ENCODE measurements around the gene ABCG2. TPM values are rescaled to one million over a fixed set of nuclear protein-coding genes. Genes with fewer than 3 reads are reported as not detected.
"Not testable (repeated sequence)": the region's sequence is repeated elsewhere in the genome, so short reads cannot be mapped to it uniquely, and the experiment has no call there.

The ABCG2 gene
- total RNA-seq, 2 experiments from 2014 or later = 0.25 to 0.54 TPM

DNA sequence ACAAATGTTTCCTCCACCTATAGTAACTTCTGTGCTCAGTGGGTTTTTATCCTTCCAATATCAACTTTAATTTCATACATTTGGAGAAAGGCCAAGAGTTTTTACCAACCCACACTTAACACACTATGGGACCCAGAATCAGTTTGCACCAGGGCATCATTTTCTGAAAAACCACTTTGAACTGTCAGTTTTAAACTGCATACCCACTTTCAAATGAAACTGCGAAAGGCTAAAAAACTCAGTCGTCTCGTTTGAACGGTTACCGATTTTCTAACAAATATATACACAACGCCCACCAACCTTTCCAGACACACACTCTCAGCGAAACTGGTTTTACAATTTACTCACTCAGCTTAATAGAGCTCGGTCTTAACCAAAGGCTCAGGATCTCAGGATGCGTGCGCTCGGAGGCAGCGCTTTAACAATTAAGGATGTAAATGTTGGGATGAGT, 376 bp downstream of the ABCG2 start:
- Mint-ChIP-seq H3K27ac (peak overlapping the region; percentile 60), H3K4me1 (ENCODE audit: low read depth) (peaks cover 13% of the 10 kb centered on the region), H3K9me3 (no peaks in the 10 kb centered on the region), H3K36me3 (ENCODE audit: low read depth) (no peaks in the 10 kb centered on the region), H3K27me3 (peaks cover 20% of the 10 kb centered on the region), H3K4me3 (peak overlapping the region; percentile 70)
- TF ChIP-seq CTCF (IDR thresholded peaks at IDR 0.05) = no peak
- ChIA-PET CTCF (interaction anchor here (1.0 kb wide), 1 partner anchor 125 kb away, joined by 3 read pairs; no protein-coding TSS in a partner anchor), POLR2A (interaction anchor here (0.9 kb wide), 1 partner anchor 10 kb away, joined by 4 read pairs; no protein-coding TSS in a partner anchor)
- ATAC-seq = peak; percentile 73
- no peak for DNase-seq
- intact Hi-C loops (cut with micrococcal nuclease) = no loop called here

DNA sequence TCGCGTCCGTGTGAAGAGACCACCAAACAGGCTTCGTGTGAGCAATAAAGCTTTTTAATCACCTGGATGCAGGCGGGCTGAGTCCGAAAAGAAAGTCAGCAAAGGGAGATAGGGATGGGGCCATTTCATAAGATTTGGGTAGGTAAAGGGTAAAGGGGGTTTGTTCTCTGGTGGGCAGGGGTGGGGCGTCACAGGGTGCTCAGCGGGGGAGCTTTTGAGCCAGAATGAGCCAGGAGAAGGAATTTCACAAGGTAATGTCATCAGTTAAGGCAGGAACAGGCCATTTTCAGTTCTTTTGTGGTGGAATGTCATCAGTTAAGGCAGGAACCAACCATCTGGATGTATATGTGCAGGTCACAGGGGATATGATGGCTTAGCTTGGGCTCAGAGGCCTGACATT, 6.1 kb downstream of the ABCG2 start:
- DNase-seq; POLR2A ChIA-PET; H3K4me1 Mint-ChIP-seq (ENCODE audit: low read depth); ATAC-seq; intact Hi-C loops (cut with micrococcal nuclease); CTCF ChIA-PET; H3K36me3 Mint-ChIP-seq (ENCODE audit: low read depth); H3K4me3 Mint-ChIP-seq; H3K27ac Mint-ChIP-seq; H3K9me3 Mint-ChIP-seq: not testable (repeated sequence)
- peaks cover 12% of the 10 kb centered on the region for H3K27me3 Mint-ChIP-seq

DNA sequence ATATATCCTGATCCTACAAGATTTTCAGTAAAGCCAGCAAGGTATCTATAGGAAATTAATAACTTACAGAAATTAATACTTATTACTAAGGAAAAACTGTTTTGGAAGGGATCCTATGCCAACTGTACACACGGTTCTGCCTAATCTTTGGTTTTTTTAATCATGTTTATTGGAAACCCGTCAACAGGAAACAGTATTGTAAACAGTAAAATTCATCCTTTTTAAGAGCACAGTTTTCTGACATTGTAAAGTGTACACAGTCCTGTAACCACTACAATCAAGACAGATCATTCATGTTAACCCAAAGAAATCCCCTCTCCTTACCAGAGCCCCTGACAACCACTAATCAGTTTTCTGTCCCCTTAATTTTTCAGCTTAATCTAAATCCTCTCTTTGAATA, 9.9 kb downstream of the ABCG2 start:
- ChIA-PET POLR2A (interaction anchor here (1.2 kb wide), 1 partner anchor 9 kb away, joined by 4 read pairs; no protein-coding TSS in a partner anchor), CTCF (interaction anchor here (2.2 kb wide), 1 partner anchor 63 kb away, joined by 4 read pairs; no protein-coding TSS in a partner anchor)
- no peak overlapping the region for H3K4me3 Mint-ChIP-seq
- TF ChIP-seq CTCF (IDR thresholded peaks at IDR 0.05) = no peak
- H3K9me3 Mint-ChIP-seq = no peaks in the 10 kb centered on the region
- intact Hi-C loops (cut with micrococcal nuclease) = no loop called here
- H3K36me3 Mint-ChIP-seq (ENCODE audit: low read depth) = no peaks in the 10 kb centered on the region
- ATAC-seq (no peak), DNase-seq (no peak)
- peaks cover 4% of the 10 kb centered on the region for H3K27me3 Mint-ChIP-seq
- no peaks in the 10 kb centered on the region for H3K4me1 Mint-ChIP-seq (ENCODE audit: low read depth)
- H3K27ac Mint-ChIP-seq = no peak overlapping the region

DNA sequence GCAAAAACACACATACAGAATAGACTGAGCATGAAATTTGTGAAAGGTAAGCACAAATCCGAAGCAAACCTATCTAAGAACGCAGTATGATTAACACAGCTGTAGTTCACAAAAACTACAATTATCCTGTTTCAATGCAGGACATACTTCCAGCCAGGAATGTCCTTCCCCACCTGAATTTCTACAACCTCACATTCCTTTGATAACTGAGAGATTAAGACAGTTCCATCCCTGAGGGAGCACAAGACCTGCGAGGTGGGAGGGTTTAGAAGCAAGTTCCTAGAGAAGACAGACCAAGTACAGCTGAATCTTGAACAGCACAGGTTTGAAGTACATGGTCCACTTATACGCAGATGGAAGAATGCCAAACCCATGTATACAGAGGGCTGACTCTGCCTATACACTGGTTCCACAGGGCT, 10.6 kb downstream of the ABCG2 start:
- no peaks in the 10 kb centered on the region for H3K4me1 Mint-ChIP-seq (ENCODE audit: low read depth)
- no peak for DNase-seq
- no peak for TF ChIP-seq CTCF (IDR thresholded peaks at IDR 0.05)
- no peak overlapping the region for H3K27ac Mint-ChIP-seq
- ChIA-PET POLR2A (interaction anchor here (1.2 kb wide), 1 partner anchor 10 kb away, joined by 4 read pairs; no protein-coding TSS in a partner anchor), CTCF (interaction anchor here (2.2 kb wide), 1 partner anchor 64 kb away, joined by 4 read pairs; no protein-coding TSS in a partner anchor)
- no peaks in the 10 kb centered on the region for H3K9me3 Mint-ChIP-seq
- H3K27me3 Mint-ChIP-seq = peaks cover 4% of the 10 kb centered on the region
- H3K36me3 Mint-ChIP-seq (ENCODE audit: low read depth) = no peaks in the 10 kb centered on the region
- intact Hi-C loops (cut with micrococcal nuclease) = no loop called here
- no peak overlapping the region for H3K4me3 Mint-ChIP-seq
- ATAC-seq = no peak

GRCh38 chr4:88146891-88147290, 11.5 kb downstream of the ABCG2 start:
- H3K27me3 Mint-ChIP-seq = peaks cover 1% of the 10 kb centered on the region
- H3K9me3 Mint-ChIP-seq = no peaks in the 10 kb centered on the region
- CTCF ChIA-PET = no interaction called here
- POLR2A ChIA-PET = no interaction called here
- H3K36me3 Mint-ChIP-seq (ENCODE audit: low read depth) = no peaks in the 10 kb centered on the region
- DNase-seq (no peak), ATAC-seq (no peak)
- H3K4me1 Mint-ChIP-seq (ENCODE audit: low read depth) = no peaks in the 10 kb centered on the region
- H3K4me3 Mint-ChIP-seq = no peak overlapping the region
- intact Hi-C loops (cut with micrococcal nuclease) = no loop called here
- TF ChIP-seq CTCF (IDR thresholded peaks at IDR 0.05) = no peak
- no peak overlapping the region for H3K27ac Mint-ChIP-seq
